H9 (cell line): ENCODE measurements around the gene CTNNA3. TPM values are rescaled to one million over a fixed set of nuclear protein-coding genes. Genes with fewer than 3 reads are reported as not detected.

Experiments
- DNase-seq: peaks from one replicate; pipeline ENCODE4 v3.0.0-alpha.2; 2017
- H2AFZ ChIP-seq: one replicate; pipeline ENCODE4 v1.6.1; 2013; ENCODE audit warnings: mild to moderate bottlenecking, low read length, control low read depth, moderate library complexity
- H2AK5ac ChIP-seq: 2 replicates; pipeline ENCODE4 v1.6.1; 2013; ENCODE audit warnings: low read length, control low read depth, mixed read lengths; ENCODE audit not compliant: insufficient read length
- H2BK120ac ChIP-seq: one replicate; pipeline ENCODE4 v1.6.1; 2013; ENCODE audit warnings: low read depth, mild to moderate bottlenecking, low read length, control low read depth, inconsistent platforms; ENCODE audit not compliant: poor library complexity, severe bottlenecking
- H2BK12ac ChIP-seq: 2 replicates; pipeline ENCODE4 v1.6.1; 2013; ENCODE audit warnings: low read length, control low read depth, mixed read lengths, low read depth; ENCODE audit not compliant: insufficient read length
- H2BK15ac ChIP-seq: 2 replicates; pipeline ENCODE4 v1.6.1; 2013; ENCODE audit warnings: low read depth, low read length, control low read depth
- H2BK20ac ChIP-seq: one replicate; pipeline ENCODE4 v1.6.1; 2013; ENCODE audit warnings: low read depth, mild to moderate bottlenecking, low read length, control low read depth, inconsistent platforms; ENCODE audit not compliant: poor library complexity, severe bottlenecking
- H2BK5ac ChIP-seq: 2 replicates; pipeline ENCODE4 v1.6.1; 2013; ENCODE audit warnings: low read length, control low read depth, mixed read lengths; ENCODE audit not compliant: insufficient read length
- H3K14ac ChIP-seq: 2 replicates; pipeline ENCODE4 v1.6.1; 2013; ENCODE audit warnings: low read length, control low read depth; ENCODE audit not compliant: insufficient read depth
- H3K18ac ChIP-seq: 2 replicates; pipeline ENCODE4 v1.6.1; 2013; ENCODE audit warnings: low read depth, mild to moderate bottlenecking, mixed read lengths, low read length, control low read depth; ENCODE audit not compliant: insufficient read length
- H3K23ac ChIP-seq: 2 replicates; pipeline ENCODE4 v1.6.1; 2013; ENCODE audit warnings: low read length, control low read depth, mixed read lengths, low read depth; ENCODE audit not compliant: insufficient read length
- H3K23me2 ChIP-seq: 2 replicates; pipeline ENCODE4 v1.6.1; 2013; ENCODE audit warnings: low read depth, mild to moderate bottlenecking, mixed read lengths, low read length, control low read depth; ENCODE audit not compliant: insufficient read length, poor library complexity, severe bottlenecking
- H3K27ac ChIP-seq: 2 replicates; pipeline ENCODE4 v1.5.1; 2013; ENCODE audit warnings: low read length, control low read depth, mixed read lengths, low read depth; ENCODE audit not compliant: insufficient read length
- H3K27me3 ChIP-seq: 2 replicates; pipeline ENCODE4 v1.6.1; 2013; ENCODE audit warnings: low read length, control low read depth, inconsistent platforms; ENCODE audit not compliant: insufficient read depth
- H3K4ac ChIP-seq: 2 replicates; pipeline ENCODE4 v1.6.1; 2013; ENCODE audit warnings: low read depth, mild to moderate bottlenecking, control low read depth, inconsistent platforms, low read length, moderate library complexity
- H3K4me1 ChIP-seq: 2 replicates; pipeline ENCODE4 v1.6.1; 2013; ENCODE audit warnings: low read length, control low read depth, inconsistent platforms; ENCODE audit not compliant: insufficient read depth
- H3K4me2 ChIP-seq: 2 replicates; pipeline ENCODE4 v1.6.1; 2013; ENCODE audit warnings: low read length, control low read depth, mixed read lengths; ENCODE audit not compliant: insufficient read length, insufficient read depth
- H3K56ac ChIP-seq: 2 replicates; pipeline ENCODE4 v1.6.1; 2013; ENCODE audit warnings: low read depth, mild to moderate bottlenecking, mixed read lengths, low read length, control low read depth; ENCODE audit not compliant: insufficient read length
- H3K79me1 ChIP-seq: 2 replicates; pipeline ENCODE4 v1.6.1; 2013; ENCODE audit warnings: low read depth, mild to moderate bottlenecking, moderate library complexity, low read length, control low read depth, inconsistent platforms; ENCODE audit not compliant: insufficient read depth, poor library complexity, severe bottlenecking
- H3K79me2 ChIP-seq: 2 replicates; pipeline ENCODE4 v1.6.1; 2013; ENCODE audit warnings: low read length, control low read depth, inconsistent platforms; ENCODE audit not compliant: insufficient read depth
- H3K9ac ChIP-seq: 2 replicates; pipeline ENCODE4 v1.6.1; 2013; ENCODE audit warnings: low read length, control low read depth, mixed read lengths; ENCODE audit not compliant: insufficient read length; ENCODE audit errors: extremely low read depth
- H3K9me3 ChIP-seq: one replicate; pipeline ENCODE4 v1.6.1; 2013; ENCODE audit warnings: low read depth, low read length, inconsistent platforms; ENCODE audit not compliant: control insufficient read depth
- H3T11ph ChIP-seq: one replicate; pipeline ENCODE4 v1.6.1; 2013; ENCODE audit warnings: mild to moderate bottlenecking, low read length, control low read depth, inconsistent platforms
- H4K20me1 ChIP-seq: one replicate; pipeline ENCODE4 v1.6.1; 2013; ENCODE audit not compliant: control insufficient read depth, insufficient read length, insufficient read depth
- H4K5ac ChIP-seq: 2 replicates; pipeline ENCODE4 v1.6.1; 2013; ENCODE audit warnings: low read depth, mild to moderate bottlenecking, mixed read lengths, low read length, control low read depth; ENCODE audit not compliant: insufficient read length
- H4K8ac ChIP-seq: replicated peaks from 2 replicates; pipeline ENCODE4 v1.6.1; 2013; ENCODE audit warnings: low read length, control low read depth, mixed read lengths, low read depth; ENCODE audit not compliant: insufficient read length
- H4K91ac ChIP-seq: 2 replicates; pipeline ENCODE4 v1.6.1; 2013; ENCODE audit warnings: low read depth, mild to moderate bottlenecking, moderate library complexity, mixed read lengths, low read length, control low read depth; ENCODE audit not compliant: insufficient read length
- H3K27ac Mint-ChIP-seq, 3 experiments: 2 replicates in 2 of 3; 3 replicates in 1 of 3; pipeline ENCODE4 v1.8.0; 2020 to 2021; ENCODE audit warnings: mixed read lengths in 3 of 3, mild to moderate bottlenecking in 1 of 3, moderate library complexity in 1 of 3
- H3K27me3 Mint-ChIP-seq: 2 replicates; pipeline ENCODE4 v1.8.0; 2021; ENCODE audit warnings: low read depth, mild to moderate bottlenecking, moderate library complexity, mixed read lengths
- H3K36me3 Mint-ChIP-seq, 3 experiments: 2 replicates in 2 of 3; 3 replicates in 1 of 3; pipeline ENCODE4 v1.8.0; 2020 to 2021; ENCODE audit warnings: low read depth in 3 of 3, mixed read lengths in 3 of 3; ENCODE audit not compliant: insufficient read depth in 1 of 3
- H3K4me1 Mint-ChIP-seq, 2 experiments: 2 replicates each; pipeline ENCODE4 v1.8.0; 2020; ENCODE audit warnings: mixed read lengths in 2 of 2
- H3K4me3 Mint-ChIP-seq, 2 experiments: 2 replicates in 1 of 2; 3 replicates in 1 of 2; pipeline ENCODE4 v1.8.0; 2020 to 2021; ENCODE audit warnings: mild to moderate bottlenecking in 2 of 2, mixed read lengths in 2 of 2, moderate library complexity in 1 of 2
- H3K9me3 Mint-ChIP-seq, 2 experiments: 2 replicates in 1 of 2; 3 replicates in 1 of 2; pipeline ENCODE4 v1.8.0; 2020; ENCODE audit warnings: mild to moderate bottlenecking in 2 of 2, mixed read lengths in 2 of 2, moderate library complexity in 1 of 2
- WGBS: extraction: QIAGEN DNeasy Blood & Tissue Kit; methylation state at CpG from one replicate; pipeline ENCODE4 v1.1.7; 2013; ENCODE audit warnings: missing lambda C conversion rate, low lambda C conversion rate, mixed read lengths; ENCODE audit not compliant: insufficient read length; ENCODE audit errors: extremely low coverage; 5-methylcytosine and 5-hydroxymethylcytosine counted together
- total RNA-seq: library from RNA; stranded (reverse); gene quantifications from 2 replicates; pipeline ENCODE4 v1.2.1, GENCODE V29; 2021
- TF ChIP-seq, protein P1 (sequence below): fragments of 200-600 bp; sonication (generic); conservative IDR thresholded peaks from 3 replicates; pipeline ENCODE4 v1.8.0; 2021; ENCODE audit warnings: antibody characterized with exemption, mild to moderate bottlenecking

CTNNA3 gene
- total RNA-seq, 1 experiment from 2014 or later, result 3.3 TPM

DNA sequence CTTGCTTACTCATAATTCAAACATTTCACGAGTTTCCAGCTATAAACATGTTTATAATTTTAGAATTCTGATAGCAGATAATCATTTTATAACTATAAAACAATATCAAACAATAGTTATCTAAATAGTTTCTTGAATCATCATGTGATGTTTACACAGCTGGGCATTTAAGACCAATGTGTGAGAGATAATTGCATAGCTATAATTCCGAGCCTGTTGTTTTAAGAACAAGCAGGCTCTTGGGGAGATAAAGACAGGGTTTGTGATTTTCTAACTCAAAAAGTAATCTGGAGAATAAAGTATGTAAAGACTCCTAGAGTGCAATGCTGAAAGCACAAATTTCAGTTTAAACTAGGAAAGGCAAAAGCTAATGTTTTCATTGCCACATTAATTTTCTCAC, 439.0 kb downstream of the CTNNA3 start:
- H3K4me2 ChIP-seq, result no peak overlapping the region

More for the DNA sequence above, 439.0 kb downstream of the CTNNA3 start:
- DNase-seq, result no peak
- Histone ChIP-seq H3K18ac (no peak overlapping the region), H3K4ac (no peak overlapping the region), H2AK5ac (no peak overlapping the region), H4K91ac (no peak overlapping the region), H2AFZ (no peak overlapping the region), H3T11ph (no peak overlapping the region), H3K27me3 (no peaks in the 10 kb centered on the region), H3K23me2 (no peaks in the 10 kb centered on the region), H2BK15ac (no peak overlapping the region), H4K8ac (no peak overlapping the region), H2BK120ac (no peak overlapping the region), H3K14ac (no peak overlapping the region), H3K56ac (no peak overlapping the region), H2BK12ac (no peak overlapping the region), H2BK5ac (no peak overlapping the region), H3K79me2 (no peaks in the 10 kb centered on the region), H2BK20ac (no peak overlapping the region), H3K9me3 (no peaks in the 10 kb centered on the region), H4K20me1 (no peaks in the 10 kb centered on the region), H3K4me1 (no peaks in the 10 kb centered on the region), H3K79me1 (no peaks in the 10 kb centered on the region), H3K23ac (no peak overlapping the region), H4K5ac (no peak overlapping the region), H3K27ac (no peak overlapping the region), H3K9ac (no peak overlapping the region)
- Mint-ChIP-seq H3K4me1 (peaks cover 6 to 7% of the 10 kb centered on the region in 2 experiments), H3K27ac (no peak overlapping the region), H3K4me3 (no peak overlapping the region), H3K36me3 (no peaks in the 10 kb centered on the region), H3K9me3 (no peaks in the 10 kb centered on the region), H3K27me3 (no peaks in the 10 kb centered on the region)
- TF ChIP-seq, protein P1, sequence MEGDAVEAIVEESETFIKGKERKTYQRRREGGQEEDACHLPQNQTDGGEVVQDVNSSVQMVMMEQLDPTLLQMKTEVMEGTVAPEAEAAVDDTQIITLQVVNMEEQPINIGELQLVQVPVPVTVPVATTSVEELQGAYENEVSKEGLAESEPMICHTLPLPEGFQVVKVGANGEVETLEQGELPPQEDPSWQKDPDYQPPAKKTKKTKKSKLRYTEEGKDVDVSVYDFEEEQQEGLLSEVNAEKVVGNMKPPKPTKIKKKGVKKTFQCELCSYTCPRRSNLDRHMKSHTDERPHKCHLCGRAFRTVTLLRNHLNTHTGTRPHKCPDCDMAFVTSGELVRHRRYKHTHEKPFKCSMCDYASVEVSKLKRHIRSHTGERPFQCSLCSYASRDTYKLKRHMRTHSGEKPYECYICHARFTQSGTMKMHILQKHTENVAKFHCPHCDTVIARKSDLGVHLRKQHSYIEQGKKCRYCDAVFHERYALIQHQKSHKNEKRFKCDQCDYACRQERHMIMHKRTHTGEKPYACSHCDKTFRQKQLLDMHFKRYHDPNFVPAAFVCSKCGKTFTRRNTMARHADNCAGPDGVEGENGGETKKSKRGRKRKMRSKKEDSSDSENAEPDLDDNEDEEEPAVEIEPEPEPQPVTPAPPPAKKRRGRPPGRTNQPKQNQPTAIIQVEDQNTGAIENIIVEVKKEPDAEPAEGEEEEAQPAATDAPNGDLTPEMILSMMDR, result no peak
- WGBS, result no CpG with 5 or more reads among the region's 2 CpGs
